ENCODE results near the gene SSR4.

DNA sequence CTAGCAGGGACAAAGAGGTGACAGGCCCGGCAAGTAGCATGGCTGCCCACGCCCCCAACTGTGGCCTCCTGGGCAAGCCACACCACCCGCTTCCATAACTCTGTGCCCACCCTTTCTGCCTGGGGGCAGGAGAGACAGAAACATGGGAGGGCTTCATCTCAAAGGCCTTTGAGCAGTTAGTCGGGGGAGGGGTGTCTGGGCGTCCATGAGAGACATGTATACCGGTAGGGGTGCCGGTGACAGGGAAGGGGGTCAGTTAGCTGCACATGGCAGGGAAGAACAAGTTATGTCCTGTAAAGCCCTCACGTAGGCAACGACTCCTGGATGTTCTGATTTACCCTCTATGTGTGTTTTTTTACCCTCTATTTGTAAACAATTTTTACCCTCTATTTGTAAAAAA is 26.6 kb downstream of the SSR4 start:
- TF ChIP-seq, protein P1, sequence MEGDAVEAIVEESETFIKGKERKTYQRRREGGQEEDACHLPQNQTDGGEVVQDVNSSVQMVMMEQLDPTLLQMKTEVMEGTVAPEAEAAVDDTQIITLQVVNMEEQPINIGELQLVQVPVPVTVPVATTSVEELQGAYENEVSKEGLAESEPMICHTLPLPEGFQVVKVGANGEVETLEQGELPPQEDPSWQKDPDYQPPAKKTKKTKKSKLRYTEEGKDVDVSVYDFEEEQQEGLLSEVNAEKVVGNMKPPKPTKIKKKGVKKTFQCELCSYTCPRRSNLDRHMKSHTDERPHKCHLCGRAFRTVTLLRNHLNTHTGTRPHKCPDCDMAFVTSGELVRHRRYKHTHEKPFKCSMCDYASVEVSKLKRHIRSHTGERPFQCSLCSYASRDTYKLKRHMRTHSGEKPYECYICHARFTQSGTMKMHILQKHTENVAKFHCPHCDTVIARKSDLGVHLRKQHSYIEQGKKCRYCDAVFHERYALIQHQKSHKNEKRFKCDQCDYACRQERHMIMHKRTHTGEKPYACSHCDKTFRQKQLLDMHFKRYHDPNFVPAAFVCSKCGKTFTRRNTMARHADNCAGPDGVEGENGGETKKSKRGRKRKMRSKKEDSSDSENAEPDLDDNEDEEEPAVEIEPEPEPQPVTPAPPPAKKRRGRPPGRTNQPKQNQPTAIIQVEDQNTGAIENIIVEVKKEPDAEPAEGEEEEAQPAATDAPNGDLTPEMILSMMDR (conservative IDR thresholded peaks at IDR 0.05; ENCODE audit: low read length), result no peak
- no peak for TF ChIP-seq EZH2phosphoT487 (IDR thresholded peaks at IDR 0.05; ENCODE audit: borderline replicate concordance)

Measured in Loucy (cell line).